Endothelial cell of umbilical vein (primary cell): ENCODE data around the gene NPAS1. TPM values are rescaled to one million over a fixed set of nuclear protein-coding genes. Genes with fewer than 3 reads are reported as not detected.

ENCODE experiments used
- BruUV-seq: library from RNA; stranded (reverse); fragments of 400-500 nt; replicated peaks from 2 replicates; lab custom pipeline; 2021; lab: Mats Ljungman, UMichigan
- CTCF ChIA-PET: fragments of 300-600, 350-600 bp; sonication (Branson Sonifier 250); formaldehyde crosslinking; loops from one replicate; lab custom pipeline; 2021; ENCODE audit warnings: antibody characterized with exemption, inconsistent platforms; lab: Charles Lee
- POLR2A ChIA-PET: fragments of 300-600, 350-600 bp; sonication (Branson Sonifier 250); formaldehyde crosslinking; loops from one replicate; lab custom pipeline; 2021; ENCODE audit warnings: antibody characterized with exemption, inconsistent platforms; lab: Charles Lee
- DNase-seq: peaks from one replicate; pipeline ENCODE4 v3.0.0-alpha.2; 2011; ENCODE audit warnings: low read depth, low spot score
- FAIRE-seq: peaks from 2 replicates; lab custom pipeline; 2011; peaks lifted over from hg19 to GRCh38; lab: Jason Lieb, UNC
- H2AFZ ChIP-seq: 2 replicates; pipeline ENCODE4 v1.6.0; 2012; ENCODE audit warnings: low read depth, low read length, control low read depth, inconsistent platforms
- H3K27ac ChIP-seq: 2 replicates; pipeline ENCODE4 v1.5.1; 2011; ENCODE audit warnings: low read depth, mild to moderate bottlenecking, control low read depth, low read length, moderate library complexity; ENCODE audit not compliant: insufficient read depth
- H3K27me3 ChIP-seq, 2 experiments: 2 replicates each; pipeline versions ENCODE4 v1.6.0 to v1.6.1; 2011; ENCODE audit warnings: low read length in 2 of 2, mixed read lengths in 1 of 2; ENCODE audit not compliant: control insufficient read depth in 2 of 2, insufficient read depth in 2 of 2
- H3K36me3 ChIP-seq, 2 experiments: 2 replicates in 1 of 2; 3 replicates in 1 of 2; pipeline ENCODE4 v1.5.1; 2011; ENCODE audit warnings: low read length in 2 of 2, mild to moderate bottlenecking in 1 of 2, moderate library complexity in 1 of 2; ENCODE audit not compliant: control insufficient read depth in 2 of 2, insufficient read depth in 2 of 2; ENCODE audit errors: extremely low read depth in 1 of 2
- H3K4me1 ChIP-seq: 3 replicates; pipeline ENCODE4 v1.5.1; 2011; ENCODE audit warnings: mild to moderate bottlenecking, low read length; ENCODE audit not compliant: control insufficient read depth, insufficient read depth; ENCODE audit errors: extremely low read depth
- H3K4me2 ChIP-seq: 2 replicates; pipeline ENCODE4 v1.6.1; 2011; ENCODE audit warnings: low read length, control low read depth, mixed read lengths; ENCODE audit not compliant: insufficient read depth
- H3K4me3 ChIP-seq, 3 experiments: fragments of 200-600 bp in 1 of 3; sonication (generic), shearing (Covaris generic) in 1 of 3; replicated peaks in 1 of 3; 2 replicates each; pipeline ENCODE4 v1.5.1; 2011 to 2016; ENCODE audit warnings: control low read depth in 3 of 3, low read length in 3 of 3, mild to moderate bottlenecking in 2 of 3, inconsistent platforms in 1 of 3, low read depth in 1 of 3, moderate library complexity in 1 of 3; ENCODE audit not compliant: insufficient read depth in 1 of 3
- H3K79me2 ChIP-seq: 2 replicates; pipeline ENCODE4 v1.6.0; 2012; ENCODE audit warnings: low read length, inconsistent platforms; ENCODE audit not compliant: control insufficient read depth, insufficient read depth
- H3K9ac ChIP-seq: replicated peaks from 2 replicates; pipeline ENCODE3; 2011; ENCODE audit warnings: low read length, control low read depth; ENCODE audit not compliant: insufficient read depth; ENCODE audit errors: extremely low read depth
- H3K9me1 ChIP-seq: replicated peaks from 3 replicates; pipeline ENCODE4 v1.6.0; 2011; ENCODE audit warnings: mild to moderate bottlenecking, low read length; ENCODE audit not compliant: control insufficient read depth, insufficient read depth; ENCODE audit errors: extremely low read depth
- H3K9me3 ChIP-seq: replicated peaks from 2 replicates; pipeline ENCODE4 v1.5.1; 2012; ENCODE audit warnings: low read length, inconsistent platforms; ENCODE audit not compliant: control insufficient read depth, insufficient read depth
- H4K20me1 ChIP-seq: replicated peaks from 2 replicates; pipeline ENCODE3; 2011; ENCODE audit warnings: mild to moderate bottlenecking, low read length; ENCODE audit not compliant: control insufficient read depth, insufficient read depth; ENCODE audit errors: extremely low read depth
- EZH2 ChIP-seq: IDR thresholded peaks from 2 replicates; pipeline ENCODE4 v1.6.1; 2012; ENCODE audit warnings: borderline replicate concordance, low read depth, mild to moderate bottlenecking, moderate library complexity, low read length, inconsistent platforms; ENCODE audit not compliant: severe bottlenecking
- FOS ChIP-seq: IDR thresholded peaks from 2 replicates; pipeline ENCODE4 v1.6.1; 2011; ENCODE audit warnings: mild to moderate bottlenecking, low read length, moderate library complexity, borderline replicate concordance; ENCODE audit not compliant: insufficient read depth
- GATA2 ChIP-seq: IDR thresholded peaks from 2 replicates; pipeline ENCODE4 v1.7.0; 2011; ENCODE audit warnings: low read depth, mild to moderate bottlenecking, moderate library complexity, mixed read lengths, low read length; ENCODE audit not compliant: insufficient read length, insufficient read depth
- JUN ChIP-seq: IDR thresholded peaks from 2 replicates; pipeline ENCODE4 v1.6.1; 2011; ENCODE audit warnings: borderline replicate concordance, low read depth; ENCODE audit not compliant: insufficient read length, insufficient read depth
- MAX ChIP-seq: IDR thresholded peaks from 2 replicates; pipeline ENCODE4 v1.6.1; 2011; ENCODE audit not compliant: insufficient read depth, insufficient read length
- MYC ChIP-seq: IDR thresholded peaks from one replicate; pipeline ENCODE4 v1.6.1; 2011; ENCODE audit warnings: mild to moderate bottlenecking, low read depth, low read length
- POLR2AphosphoS5 ChIP-seq: IDR thresholded peaks from 2 replicates; pipeline ENCODE4 v1.6.1; 2012; ENCODE audit warnings: low read depth, mild to moderate bottlenecking, control low read depth, low read length, moderate library complexity; ENCODE audit not compliant: insufficient read depth
- dilution Hi-C: fragments of 300-500 bp; cut with MboI; formaldehyde crosslinking; loops from one replicate; pipeline ENCODE4 v1.15.0; 2019; ENCODE audit warnings: low sequenced_read_pairs; ENCODE audit not compliant: extremely low pct_ligation_motif_present
- intact Hi-C: fragments of 100-400 bp; cut with micrococcal nuclease; formaldehyde crosslinking; loops from one replicate; pipeline ENCODE4 v1.10.0; 2022
- polyA plus RNA-seq, 4 experiments: library from polyadenylated mRNA; depleted of rRNA in 3 of 4; stranded (reverse) in 3 of 4; unstranded in 1 of 4; fragments of >200 nt; gene quantifications; 2 replicates each; pipeline versions ENCODE4 v1.2.1 to v1.2.3, GENCODE V29; 2011 to 2012; ENCODE audit warnings: missing spikeins in 1 of 4
- total RNA-seq: library from RNA; stranded (reverse); gene quantifications from 2 replicates; pipeline ENCODE4 v1.2.3, GENCODE V29; 2021

Gene NPAS1
- total and polyA plus RNA-seq, 2 donors (not counting 3 experiments of a cell fraction or from before 2014, with no cell fraction given) = 0.18 to 0.62 TPM

GRCh38 chr19:47000373-47000772 is 19.3 kb upstream of the NPAS1 start:
- no peak overlapping the region for H2AFZ ChIP-seq
- DNase-seq = no peak
- no peak for FAIRE-seq
- CTCF ChIA-PET = interaction anchor here (1.0 kb wide), 1 partner anchor 10 kb away, joined by 5 read pairs; no protein-coding TSS in a partner anchor
- dilution Hi-C loops (no loop called here), intact Hi-C loops (no loop called here)
- H3K4me3 ChIP-seq = no peak overlapping the region
- no peak overlapping the region for H3K9ac ChIP-seq
- H3K9me3 ChIP-seq = no peaks in the 10 kb centered on the region
- H4K20me1 ChIP-seq = no peaks in the 10 kb centered on the region
- no peak for TF ChIP-seq GATA2
- TF ChIP-seq MAX = no peak
- no peak for TF ChIP-seq MYC
- no TSS peak for BruUV-seq
- POLR2A ChIA-PET = no interaction called here
- peaks cover 0 to 31% of the 10 kb centered on the region in 2 experiments for H3K36me3 ChIP-seq
- H3K4me2 ChIP-seq = no peak overlapping the region
- no peaks in the 10 kb centered on the region for H3K4me1 ChIP-seq
- peaks cover 0 to 5% of the 10 kb centered on the region in 2 experiments for H3K27me3 ChIP-seq
- no peak overlapping the region for H3K27ac ChIP-seq
- no peaks in the 10 kb centered on the region for H3K9me1 ChIP-seq
- H3K79me2 ChIP-seq = no peaks in the 10 kb centered on the region

GRCh38 chr19:47001584-47001983 is 18.1 kb upstream of the NPAS1 start:
- TF ChIP-seq JUN (no peak), GATA2 (no peak), FOS (no peak), POLR2AphosphoS5 (no peak), EZH2 (no peak), MAX (no peak)
- H3K27me3 ChIP-seq = peaks cover 0 to 5% of the 10 kb centered on the region in 2 experiments
- BruUV-seq = no TSS peak
- no peaks in the 10 kb centered on the region for H3K79me2 ChIP-seq
- no peak overlapping the region for H3K4me2 ChIP-seq
- no peaks in the 10 kb centered on the region for H4K20me1 ChIP-seq
- POLR2A ChIA-PET = no interaction called here
- H2AFZ ChIP-seq = no peak overlapping the region
- H3K27ac ChIP-seq = no peak overlapping the region
- peaks cover 0 to 30% of the 10 kb centered on the region in 2 experiments for H3K36me3 ChIP-seq
- no peak overlapping the region for H3K4me3 ChIP-seq
- dilution Hi-C loops (no loop called here), intact Hi-C loops (no loop called here)
- CTCF ChIA-PET = interaction anchor here (1.5 to 2.6 kb wide), 3 partner anchors 11 to 35 kb away, joined by 3 to 9 read pairs (median 6); no protein-coding TSS in a partner anchor
- FAIRE-seq = no peak
- no peaks in the 10 kb centered on the region for H3K9me1 ChIP-seq
- H3K9me3 ChIP-seq = no peaks in the 10 kb centered on the region
- no peaks in the 10 kb centered on the region for H3K4me1 ChIP-seq
- H3K9ac ChIP-seq = no peak overlapping the region
- DNase-seq = no peak
